HG03571 (cell line): ENCODE results near the gene MOG.
"Not testable (repeated sequence)": the region's sequence is repeated elsewhere in the genome, so short reads cannot be mapped to it uniquely, and the experiment has no call there.

Experiments used
- ATAC-seq: cut with Tn5 transposase; IDR thresholded peaks from one replicate; pipeline ENCODE4 v1.9.1; 2021; ENCODE audit not compliant: unreplicated experiment

The MOG gene

DNA sequence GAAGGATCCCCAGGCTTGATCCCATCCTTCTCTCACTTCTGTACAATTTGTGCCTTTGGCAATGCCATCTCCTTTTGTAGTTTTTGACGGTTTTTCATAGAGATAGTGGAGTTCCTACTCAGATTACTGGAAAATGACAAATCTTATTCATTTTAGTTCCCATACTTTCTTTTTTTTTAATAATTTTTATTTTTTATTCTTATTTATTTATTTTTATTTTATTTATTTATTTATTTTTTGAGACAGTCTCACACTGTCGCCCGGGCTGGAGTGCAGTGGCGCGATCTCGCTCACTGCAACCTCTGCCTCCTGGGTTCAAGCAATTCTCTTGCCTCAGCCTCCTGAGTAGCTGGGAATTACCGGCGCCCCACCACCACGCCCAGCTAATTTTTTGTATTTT lies 19.6 kb upstream of the MOG start:
- no peak for ATAC-seq

DNA sequence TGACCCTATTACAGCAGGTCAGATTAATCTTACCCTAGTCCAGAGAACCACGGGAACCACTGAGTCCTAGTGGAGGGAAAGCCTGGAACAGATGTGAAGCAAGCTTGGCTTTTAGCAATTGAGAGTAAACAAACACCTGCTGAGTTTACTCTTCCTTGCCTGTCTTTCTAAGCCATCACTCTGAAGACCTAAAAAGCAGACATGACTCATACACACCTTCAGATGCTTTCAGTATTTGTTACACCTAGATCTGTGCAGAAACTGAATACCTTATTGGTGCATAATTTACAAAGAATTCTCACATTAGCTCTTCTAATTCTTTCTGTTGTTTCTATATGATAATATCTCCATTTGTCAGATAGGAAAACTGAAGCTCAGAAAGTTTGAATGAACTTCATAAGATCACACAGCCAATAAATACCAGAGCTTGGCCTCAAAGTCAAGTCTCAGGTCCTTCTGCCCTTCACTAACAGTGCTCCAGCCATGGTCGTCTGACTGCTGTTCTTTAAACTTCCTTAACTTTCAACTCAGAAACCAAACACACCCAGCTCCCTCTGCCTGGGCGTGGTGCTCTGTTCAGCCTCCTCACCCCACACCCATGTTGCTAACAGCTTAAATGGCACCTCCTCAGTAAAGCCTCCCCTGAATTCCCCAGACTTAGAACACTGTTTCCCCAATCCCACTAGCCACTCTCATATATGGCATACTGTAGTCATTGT lies 15.3 kb upstream of the MOG start:
- no peak for ATAC-seq

DNA sequence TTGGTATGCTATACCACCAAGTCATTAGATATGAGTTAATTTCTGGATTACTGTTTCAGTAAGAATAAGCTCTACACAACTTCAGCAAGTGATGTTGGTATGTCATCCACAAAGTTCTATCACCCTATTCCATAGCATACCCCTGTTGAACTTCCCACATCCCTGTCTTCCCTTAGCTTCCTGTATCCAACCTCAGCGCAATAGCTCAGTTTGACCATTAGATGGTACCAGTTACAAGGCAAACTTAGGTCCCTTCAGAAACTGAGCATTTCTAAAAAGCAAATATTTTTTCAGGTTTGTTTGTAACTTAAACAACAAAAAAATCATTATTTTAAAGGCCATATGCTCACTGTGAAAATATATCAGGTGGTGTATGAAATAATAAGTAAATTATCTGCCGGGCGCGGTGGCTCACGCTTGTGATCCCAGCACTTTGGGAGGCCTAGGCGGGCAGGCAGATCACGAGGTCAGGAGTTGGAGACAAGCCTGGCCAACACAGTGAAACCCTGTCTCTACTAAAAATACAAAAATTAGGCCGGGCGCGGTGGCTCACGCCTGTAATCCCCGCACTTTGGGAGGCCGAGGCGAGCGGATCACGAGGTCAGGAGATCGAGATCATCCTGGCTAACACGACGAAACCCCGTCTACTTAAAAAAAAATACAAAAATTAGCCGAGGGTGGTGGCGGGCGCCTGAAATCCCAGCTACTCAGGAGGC lies 8.8 kb upstream of the MOG start:
- ATAC-seq, result no peak

DNA sequence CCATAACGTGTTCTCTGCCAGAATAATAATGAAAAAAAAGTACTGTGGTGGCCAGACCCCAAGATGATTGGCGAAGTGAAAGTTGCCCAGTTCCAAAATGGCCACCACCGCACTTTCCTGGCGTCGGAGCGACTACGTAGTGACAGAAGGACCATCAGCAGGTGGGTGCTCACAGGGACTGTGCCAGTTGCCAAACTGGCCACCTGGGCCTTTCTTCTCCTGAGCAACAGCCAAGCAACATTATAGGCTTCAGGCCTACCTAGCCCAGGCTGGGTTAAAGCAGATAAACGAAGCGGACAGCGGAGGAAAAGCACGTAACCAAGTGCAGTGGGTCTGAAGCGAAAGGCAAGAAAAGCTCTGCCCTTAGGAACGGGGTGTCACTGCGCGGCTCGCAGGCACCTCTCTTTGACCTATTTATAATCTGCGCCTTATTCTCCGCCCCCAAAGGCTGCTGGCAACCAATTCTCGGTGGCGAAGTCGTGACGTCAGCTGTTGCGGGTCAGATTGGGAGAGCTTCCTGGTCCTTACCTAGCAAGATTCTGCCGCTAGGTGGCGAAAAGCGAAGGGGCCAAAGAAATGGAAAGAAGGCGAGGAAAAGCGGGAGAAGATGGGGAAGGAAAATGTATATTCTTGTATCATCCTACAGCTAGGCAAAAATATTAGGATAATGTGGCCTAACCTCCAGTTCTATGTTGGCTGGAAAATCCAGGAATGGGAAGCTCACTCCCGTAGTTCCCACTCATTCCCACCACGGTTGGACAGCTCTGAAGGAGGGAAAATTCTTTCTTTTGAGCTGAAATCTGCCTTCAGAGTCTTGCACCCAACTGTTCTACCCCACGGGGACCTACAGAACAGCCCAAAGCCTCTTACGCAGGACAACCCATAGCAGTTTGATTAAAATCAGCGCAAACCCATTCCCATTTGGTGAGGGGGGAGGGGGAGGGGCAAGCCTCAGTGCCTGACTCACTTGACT lies 6.9 kb upstream of the MOG start:
- ATAC-seq, result peak; percentile 97

DNA sequence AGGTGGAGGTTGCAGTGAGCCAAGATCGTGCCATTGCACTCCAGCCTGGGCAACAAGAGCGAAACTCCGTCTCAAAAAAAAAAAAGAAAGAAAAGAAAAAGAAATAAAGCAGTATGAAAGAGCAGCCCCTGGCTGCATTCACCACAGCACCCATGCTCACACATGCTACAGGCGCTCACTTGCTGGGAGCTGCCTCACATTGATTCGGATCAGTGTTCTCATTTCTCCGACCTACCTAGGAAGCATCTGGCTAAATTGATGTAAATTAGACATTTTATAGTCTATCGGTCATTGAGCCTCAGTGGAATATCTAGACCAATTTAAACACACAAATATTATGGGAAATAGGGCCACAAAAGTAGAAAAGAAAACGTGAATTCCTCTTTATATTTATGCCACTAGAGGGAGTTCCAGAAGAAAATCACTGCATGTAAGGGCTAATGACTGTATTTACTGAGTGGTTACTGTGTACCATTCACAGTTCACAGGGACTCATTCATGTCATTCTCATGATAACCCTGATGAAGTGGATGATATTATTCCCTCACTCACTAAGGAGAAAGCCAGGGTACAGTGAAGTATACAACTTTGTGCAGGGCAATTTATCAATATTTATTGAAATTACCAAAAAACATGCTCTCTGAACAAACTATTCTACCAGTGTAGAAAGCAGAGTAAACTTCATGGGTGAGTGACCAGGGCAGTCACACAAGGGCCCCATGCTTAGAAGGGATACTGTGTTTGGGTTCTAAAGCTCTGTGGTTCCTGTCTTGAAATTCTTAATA lies 5.3 kb upstream of the MOG start:
- no peak for ATAC-seq

DNA sequence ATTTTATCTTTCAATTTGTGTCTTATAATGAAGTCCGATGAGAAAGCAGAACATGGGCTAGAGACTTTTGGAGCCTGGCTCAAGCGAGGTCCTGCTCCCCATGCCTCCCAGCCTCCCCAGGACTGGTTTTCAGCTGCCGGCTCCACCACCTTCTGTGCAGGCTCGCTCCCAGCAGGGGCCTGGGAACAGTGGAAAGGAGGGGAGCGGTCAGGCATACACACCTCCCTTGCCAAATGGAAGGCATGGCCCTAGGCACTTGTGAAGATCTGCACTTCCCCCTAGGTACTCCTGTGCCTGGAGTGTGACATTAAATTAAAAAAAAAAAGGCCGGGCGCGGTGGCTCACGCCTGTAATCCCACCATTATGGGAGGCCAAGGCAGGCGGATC lies 4.7 kb upstream of the MOG start:
- ATAC-seq, result no peak

DNA sequence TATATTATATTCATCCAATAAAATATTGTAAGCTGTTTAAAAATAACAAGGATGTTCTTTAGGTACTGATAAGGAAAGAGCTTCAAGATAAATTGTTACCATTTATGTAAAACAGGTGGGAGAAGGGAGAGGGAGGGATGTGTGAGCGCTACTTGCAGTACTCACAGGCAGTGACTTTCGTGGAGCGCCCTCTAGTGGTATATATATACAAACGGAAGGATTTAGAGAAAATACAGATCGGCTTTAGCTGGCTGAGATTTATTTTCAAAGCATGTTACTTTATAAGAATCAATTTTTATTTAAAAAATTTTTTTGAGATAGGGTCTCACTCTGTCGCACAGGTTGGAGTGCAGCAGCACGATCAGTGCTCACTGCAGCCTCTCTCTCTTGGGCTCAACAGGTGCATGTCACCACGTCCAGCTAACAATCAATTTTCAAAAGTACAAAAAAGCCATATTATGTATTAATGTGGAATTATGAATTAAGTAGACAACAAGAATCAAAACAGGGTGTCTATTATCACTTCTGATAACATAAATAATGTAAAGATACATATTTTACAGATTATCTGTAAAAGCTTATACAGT lies 3.3 kb upstream of the MOG start:
- ATAC-seq, result no peak

- no peak for ATAC-seq
Observed at GRCh38 chr6:29655658-29656057, 1.2 kb upstream of the MOG start.

GRCh38 chr6:29656157-29656556 lies 735 bp upstream of the MOG start:
- ATAC-seq, result no peak

DNA sequence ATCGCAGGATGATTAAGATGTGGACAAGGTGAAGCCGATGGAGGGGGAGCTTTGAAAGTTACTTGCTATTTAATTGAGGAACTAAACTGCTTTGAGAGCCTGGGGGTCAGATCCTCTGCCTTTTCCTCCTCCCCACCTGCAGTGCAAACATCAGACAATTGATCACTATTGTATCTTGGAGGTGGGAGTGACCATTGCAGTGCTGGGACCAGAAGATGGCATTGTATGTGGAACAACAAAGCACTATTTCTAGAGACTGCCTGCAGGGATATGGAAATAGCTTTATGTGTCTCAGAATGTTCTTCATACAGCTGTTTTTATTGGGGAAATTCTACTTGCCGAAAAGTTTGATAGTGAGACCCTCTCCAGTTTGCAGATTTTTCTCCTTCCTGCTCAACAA lies 4.2 kb downstream of the MOG start:
- ATAC-seq, result no peak

DNA sequence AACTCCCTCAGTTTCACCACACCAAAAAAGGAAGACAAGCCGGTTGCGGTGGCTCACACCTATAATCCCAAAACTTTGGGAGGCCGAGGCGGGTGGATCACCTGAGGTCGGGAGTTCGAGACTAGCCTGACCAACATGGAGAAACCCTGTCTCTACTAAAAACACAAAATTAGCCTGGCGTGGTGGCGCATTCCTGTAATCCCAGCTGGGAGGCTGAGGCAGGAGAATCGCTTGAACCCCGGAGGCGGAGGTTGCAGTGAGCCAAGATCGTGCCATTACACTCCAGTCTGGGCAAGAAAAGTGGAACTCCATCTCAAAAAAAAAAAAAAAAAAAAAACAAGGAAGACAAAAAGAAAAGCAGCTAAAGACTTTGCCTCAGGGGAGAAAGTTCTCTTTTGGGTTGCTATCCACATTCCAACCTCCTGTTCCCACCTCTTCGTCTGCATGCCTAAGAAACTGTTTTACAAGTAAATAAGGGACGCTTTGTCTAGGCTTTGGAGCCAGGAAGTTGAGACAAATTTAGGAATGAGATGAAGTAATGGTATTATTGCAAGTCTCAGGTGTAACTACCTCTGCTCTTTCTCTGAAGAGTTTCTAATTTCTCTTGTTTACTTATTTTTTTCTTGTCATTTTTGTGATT lies 4.7 kb downstream of the MOG start:
- ATAC-seq, result not testable (repeated sequence)

DNA sequence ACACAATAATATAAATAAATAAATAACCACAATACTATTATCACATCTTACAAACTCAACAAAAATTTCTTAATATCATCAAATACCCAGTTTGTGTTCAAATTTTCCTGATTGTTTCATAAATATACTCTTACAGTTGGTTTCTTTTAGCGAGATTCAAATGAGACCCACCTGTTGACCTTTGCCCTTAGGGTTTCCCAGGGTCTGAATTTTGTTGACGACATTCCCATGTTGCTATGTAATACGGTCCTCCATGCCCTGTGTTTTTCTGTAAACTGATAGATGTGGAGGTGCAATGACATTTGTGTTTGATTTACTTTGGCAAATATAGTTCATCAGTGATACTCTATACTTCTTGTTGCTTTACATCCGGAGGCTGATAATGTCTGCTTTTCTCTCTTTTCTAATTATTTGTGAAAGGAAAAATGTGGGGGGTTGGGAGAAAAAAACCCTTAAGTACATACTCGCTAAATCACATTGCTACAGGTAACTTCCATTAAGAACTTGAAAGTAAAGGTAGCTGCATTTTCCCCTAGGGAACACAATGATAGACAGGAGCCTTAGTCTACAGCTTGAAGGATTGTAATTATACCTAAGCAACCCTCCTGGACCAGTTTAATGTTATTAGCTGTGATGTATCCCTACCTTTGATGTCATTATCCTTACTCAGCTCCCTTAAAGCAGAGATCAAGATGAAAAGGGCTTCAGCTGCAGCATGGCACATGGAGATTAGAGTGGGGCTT lies 6.6 kb downstream of the MOG start:
- ATAC-seq, result no peak

- ATAC-seq, result no peak
Observed at GRCh38 chr6:29665942-29666825, 9.3 kb downstream of the MOG start.

GRCh38 chr6:29666826-29667130 lies 9.9 kb downstream of the MOG start:
- no peak for ATAC-seq

GRCh38 chr6:29667158-29667557 lies 10.3 kb downstream of the MOG start:
- no peak for ATAC-seq

GRCh38 chr6:29671026-29671425 lies 14.1 kb downstream of the MOG start:
- no peak for ATAC-seq

GRCh38 chr6:29672116-29672515 lies 15.2 kb downstream of the MOG start:
- ATAC-seq, result not testable (repeated sequence)

GRCh38 chr6:29673161-29673560 lies 16.3 kb downstream of the MOG start:
- ATAC-seq, result no peak
